Calu3 (cell line): Measurements from ENCODE around the gene RASGRP4. TPM values are rescaled to one million over a fixed set of nuclear protein-coding genes. Genes with fewer than 3 reads are reported as not detected.
"Not testable (repeated sequence)": the region's sequence is repeated elsewhere in the genome, so short reads cannot be mapped to it uniquely, and the experiment has no call there.

Experiments used
- BruUV-seq: library from RNA; stranded (reverse); fragments of 400-500 nt; replicated peaks from 2 replicates; lab custom pipeline; 2021; lab: Mats Ljungman, UMichigan
- CTCF ChIA-PET: fragments of 300-600 bp; sonication (Branson Sonifier 250); formaldehyde crosslinking; loops from one replicate; lab custom pipeline; 2022; ENCODE audit warnings: antibody characterized with exemption; lab: Charles Lee
- DNase-seq: peaks from one replicate; pipeline ENCODE4 v3.0.0; 2022
- H3K27ac Mint-ChIP-seq: one replicate; pipeline ENCODE4 v1.8.0; 2022; ENCODE audit warnings: mixed read lengths; ENCODE audit not compliant: unreplicated experiment
- H3K27me3 Mint-ChIP-seq: one replicate; pipeline ENCODE4 v1.8.0; 2022; ENCODE audit warnings: mixed read lengths; ENCODE audit not compliant: unreplicated experiment
- H3K36me3 Mint-ChIP-seq: one replicate; pipeline ENCODE4 v1.8.0; 2022; ENCODE audit warnings: mild to moderate bottlenecking, moderate library complexity, mixed read lengths; ENCODE audit not compliant: insufficient read depth, unreplicated experiment
- H3K4me1 Mint-ChIP-seq: one replicate; pipeline ENCODE4 v1.8.0; 2022; ENCODE audit warnings: mild to moderate bottlenecking, low read depth, mixed read lengths; ENCODE audit not compliant: unreplicated experiment
- H3K4me3 Mint-ChIP-seq: one replicate; pipeline ENCODE4 v1.8.0; 2022; ENCODE audit warnings: mild to moderate bottlenecking, low read depth, moderate library complexity, mixed read lengths; ENCODE audit not compliant: unreplicated experiment
- H3K9me3 Mint-ChIP-seq: one replicate; pipeline ENCODE4 v1.8.0; 2022; ENCODE audit warnings: low read depth, mixed read lengths; ENCODE audit not compliant: unreplicated experiment
- CTCF ChIP-seq: fragments of 200-600 bp; IDR thresholded peaks from one replicate; pipeline ENCODE4 v1.8.0; 2022; ENCODE audit warnings: antibody characterized with exemption; ENCODE audit not compliant: unreplicated experiment
- intact Hi-C: fragments of 100-400 bp; cut with micrococcal nuclease; formaldehyde crosslinking; loops from one replicate; pipeline ENCODE4 v1.10.0; 2022; ENCODE audit not compliant: unreplicated experiment
- total RNA-seq: library from RNA; stranded (reverse); gene quantifications from 2 replicates; pipeline ENCODE4 v1.2.3, GENCODE V29; 2022

RASGRP4 gene
- total RNA-seq, 1 experiment from 2014 or later, result not detected

GRCh38 chr19:38367041-38367440 lies 59.0 kb downstream of the RASGRP4 start:
- H3K27me3 Mint-ChIP-seq, result peaks cover 60% of the 10 kb centered on the region
- CTCF ChIA-PET, result no interaction called here

GRCh38 chr19:38362946-38363688 lies 62.9 kb downstream of the RASGRP4 start:
- intact Hi-C loops, result not testable (repeated sequence)

More at GRCh38 chr19:38367041-38367440, 59.0 kb downstream of the RASGRP4 start:
- no peak overlapping the region for H3K27ac Mint-ChIP-seq
- intact Hi-C loops, result no loop called here
- H3K9me3 Mint-ChIP-seq, result no peaks in the 10 kb centered on the region
- TF ChIP-seq CTCF, result no peak
- BruUV-seq, result no TSS peak
- H3K4me1 Mint-ChIP-seq, result no peaks in the 10 kb centered on the region
- H3K36me3 Mint-ChIP-seq, result peaks cover 6% of the 10 kb centered on the region
- no peak overlapping the region for H3K4me3 Mint-ChIP-seq
- DNase-seq, result no peak

GRCh38 chr19:38362076-38362945 lies 63.7 kb downstream of the RASGRP4 start:
- H3K27me3 Mint-ChIP-seq, result peaks cover 63% of the 10 kb centered on the region
- H3K4me3 Mint-ChIP-seq, result peak overlapping the region; percentile 76
- peaks cover 28% of the 10 kb centered on the region for H3K36me3 Mint-ChIP-seq
- no peak for TF ChIP-seq CTCF
- no TSS peak for BruUV-seq
- intact Hi-C loops, result no loop called here
- peak; percentile 81 for DNase-seq
- peak overlapping the region; percentile 29 for H3K27ac Mint-ChIP-seq
- H3K9me3 Mint-ChIP-seq, result no peaks in the 10 kb centered on the region
- CTCF ChIA-PET, result interaction anchor here (0.9 to 2.1 kb wide), 2 partner anchors 12 to 26 kb away, joined by 4 to 12 read pairs; partner anchors contain the start of genes CATSPERG and PSMD8
- peaks cover 11% of the 10 kb centered on the region for H3K4me1 Mint-ChIP-seq

More at GRCh38 chr19:38362946-38363688, 62.9 kb downstream of the RASGRP4 start:
- DNase-seq, H3K9me3 Mint-ChIP-seq, BruUV-seq, H3K27ac Mint-ChIP-seq: not testable (repeated sequence)
- Mint-ChIP-seq H3K36me3 (peaks cover 28% of the 10 kb centered on the region), H3K4me3 (peak overlapping the region; percentile 76), H3K27me3 (peaks cover 63% of the 10 kb centered on the region), H3K4me1 (peaks cover 11% of the 10 kb centered on the region)
- CTCF ChIA-PET, result interaction anchor here (2.1 kb wide), 1 partner anchor 11 kb away, joined by 12 read pairs; the partner anchor contains the start of gene PSMD8

GRCh38 chr19:38361633-38362075 lies 64.4 kb downstream of the RASGRP4 start:
- DNase-seq, result peak; percentile 88
- peak overlapping the region; percentile 29 for H3K27ac Mint-ChIP-seq
- intact Hi-C loops, result no loop called here
- H3K4me3 Mint-ChIP-seq, result peak overlapping the region; percentile 76
- peaks cover 11% of the 10 kb centered on the region for H3K4me1 Mint-ChIP-seq
- peaks cover 28% of the 10 kb centered on the region for H3K36me3 Mint-ChIP-seq
- H3K9me3 Mint-ChIP-seq, result no peaks in the 10 kb centered on the region
- peaks cover 63% of the 10 kb centered on the region for H3K27me3 Mint-ChIP-seq
- no TSS peak for BruUV-seq
- TF ChIP-seq CTCF, result peak; percentile 27
- CTCF ChIA-PET, result interaction anchor here (0.5 to 2.1 kb wide), 3 partner anchors 13 to 103 kb away, joined by 4 to 12 read pairs (median 10); partner anchors contain the start of genes CATSPERG and PSMD8
